NCI-H774 (cell line): ENCODE measurements around the gene TMED4.

Source experiments
- DNase-seq: peaks from one replicate; lab custom pipeline; 2025; lab: John Stamatoyannopoulos, UW

TMED4 gene

GRCh38 chr7:44540592-44541027 is 41.4 kb downstream of the TMED4 start:
- no peak for DNase-seq

DNA sequence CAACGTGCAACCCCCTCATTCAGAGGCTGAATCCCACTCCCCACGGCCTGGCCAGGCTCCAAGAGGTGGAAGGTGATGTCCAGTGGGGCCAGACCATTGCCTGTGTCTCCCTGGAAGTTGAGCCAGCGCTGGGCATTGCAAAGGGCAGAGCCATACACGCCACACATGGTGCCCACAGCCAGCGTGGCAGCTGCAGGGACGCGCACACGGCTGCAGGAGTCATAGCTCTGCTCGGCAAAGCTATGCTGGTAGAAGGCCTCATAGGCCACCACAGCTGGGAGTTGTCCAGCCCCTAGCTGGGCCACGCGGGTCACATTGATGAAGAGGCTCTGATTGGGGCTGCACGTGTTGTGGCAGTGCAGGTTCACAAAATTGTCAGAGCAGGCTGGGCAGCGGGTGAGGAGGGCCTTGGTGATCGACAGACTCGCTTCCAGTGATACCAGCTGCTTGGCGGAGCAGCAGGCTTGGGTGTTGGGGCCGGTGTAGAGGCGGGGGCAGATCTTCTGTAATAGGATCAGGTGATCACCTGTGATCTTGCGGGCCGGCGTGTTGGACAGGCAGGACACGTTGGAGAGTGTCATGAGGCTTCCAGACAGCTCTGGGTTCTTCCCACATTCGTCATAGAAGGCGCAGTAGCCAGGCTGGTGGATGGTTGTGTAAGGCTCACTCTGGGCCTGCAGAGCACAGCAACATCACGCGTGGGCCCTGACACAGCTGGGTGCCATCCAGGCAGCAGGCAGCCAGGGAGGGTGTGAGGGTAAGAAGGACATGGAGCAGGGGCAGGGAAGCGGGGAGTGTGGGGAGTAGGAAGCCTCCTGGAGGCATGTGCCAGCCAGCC is 42.1 kb downstream of the TMED4 start:
- no peak for DNase-seq

DNA sequence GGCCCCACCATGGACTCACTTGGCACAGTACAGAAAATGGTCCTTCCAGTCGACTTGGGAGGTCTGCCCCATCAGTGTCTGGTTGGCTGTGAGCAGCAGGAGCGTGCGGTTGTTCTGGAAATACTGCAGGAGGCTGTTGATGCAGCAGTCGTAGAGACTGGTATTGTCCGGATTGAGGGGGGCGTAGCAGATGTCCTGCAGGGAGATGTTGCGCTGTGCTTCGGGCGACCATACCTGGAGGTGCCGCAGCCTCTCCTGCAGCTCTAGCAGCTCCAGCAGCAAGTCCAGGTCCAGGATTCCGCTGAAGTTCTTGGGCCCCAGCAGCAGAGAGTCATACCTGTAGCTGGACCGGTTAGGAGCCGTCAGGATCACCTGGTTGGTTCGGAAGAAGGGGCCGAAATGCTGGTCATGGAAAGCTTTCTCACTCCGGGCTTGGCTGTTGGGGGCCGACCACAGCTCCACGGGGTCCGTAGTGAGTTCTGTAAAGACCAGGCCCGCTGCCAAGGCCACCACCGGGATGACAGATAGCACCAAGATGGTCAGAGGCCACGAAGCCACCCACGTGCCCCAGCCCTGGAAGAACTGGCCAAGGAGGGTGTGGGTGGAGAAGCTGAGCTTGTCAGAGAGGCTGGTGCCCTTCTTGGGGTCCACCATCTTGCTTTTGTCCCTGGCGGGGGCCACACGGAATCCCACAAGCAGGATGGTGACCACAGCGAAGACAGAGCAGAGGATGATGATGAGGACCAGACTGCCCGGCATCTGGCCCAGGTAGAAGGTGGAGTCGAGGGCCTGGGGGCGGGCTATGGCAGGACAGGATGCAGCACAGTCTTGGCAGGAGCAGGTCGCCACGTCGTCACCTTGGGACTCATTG is 43.0 kb downstream of the TMED4 start:
- DNase-seq = no peak

- no peak for DNase-seq
Observed at GRCh38 chr7:44538093-44538797, 43.8 kb downstream of the TMED4 start.

- DNase-seq = no peak
Observed at GRCh38 chr7:44537442-44537841, 44.6 kb downstream of the TMED4 start.

DNA sequence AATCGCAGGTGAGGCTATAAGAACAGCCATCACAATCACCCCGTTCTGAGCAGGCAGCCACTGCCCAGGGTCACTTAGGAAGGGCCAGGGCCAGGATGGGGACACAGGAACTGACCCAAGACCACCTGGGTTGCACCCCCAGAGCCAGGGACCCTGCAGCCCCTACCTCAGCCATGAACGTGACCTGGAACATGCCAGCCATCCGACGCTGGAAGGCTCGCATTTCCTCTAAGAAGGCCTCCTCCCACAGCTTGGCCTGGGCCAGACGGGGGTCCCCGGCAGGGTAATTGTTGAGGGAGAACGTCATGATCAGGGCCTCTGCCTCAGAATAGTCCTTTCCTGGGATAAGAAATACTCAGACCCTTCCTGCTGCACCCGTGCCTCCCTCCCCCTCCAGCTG is 45.9 kb downstream of the TMED4 start:
- DNase-seq = no peak

- no peak for DNase-seq
Observed at GRCh38 chr7:44535348-44536064, 46.5 kb downstream of the TMED4 start.

GRCh38 chr7:44534501-44534900 is 47.5 kb downstream of the TMED4 start:
- peak; percentile 75 for DNase-seq

- peak; percentile 43 for DNase-seq
Observed at GRCh38 chr7:44534087-44534486, 47.9 kb downstream of the TMED4 start.

- peak; percentile 30 for DNase-seq
Observed at GRCh38 chr7:44533301-44534055, 48.6 kb downstream of the TMED4 start.

DNA sequence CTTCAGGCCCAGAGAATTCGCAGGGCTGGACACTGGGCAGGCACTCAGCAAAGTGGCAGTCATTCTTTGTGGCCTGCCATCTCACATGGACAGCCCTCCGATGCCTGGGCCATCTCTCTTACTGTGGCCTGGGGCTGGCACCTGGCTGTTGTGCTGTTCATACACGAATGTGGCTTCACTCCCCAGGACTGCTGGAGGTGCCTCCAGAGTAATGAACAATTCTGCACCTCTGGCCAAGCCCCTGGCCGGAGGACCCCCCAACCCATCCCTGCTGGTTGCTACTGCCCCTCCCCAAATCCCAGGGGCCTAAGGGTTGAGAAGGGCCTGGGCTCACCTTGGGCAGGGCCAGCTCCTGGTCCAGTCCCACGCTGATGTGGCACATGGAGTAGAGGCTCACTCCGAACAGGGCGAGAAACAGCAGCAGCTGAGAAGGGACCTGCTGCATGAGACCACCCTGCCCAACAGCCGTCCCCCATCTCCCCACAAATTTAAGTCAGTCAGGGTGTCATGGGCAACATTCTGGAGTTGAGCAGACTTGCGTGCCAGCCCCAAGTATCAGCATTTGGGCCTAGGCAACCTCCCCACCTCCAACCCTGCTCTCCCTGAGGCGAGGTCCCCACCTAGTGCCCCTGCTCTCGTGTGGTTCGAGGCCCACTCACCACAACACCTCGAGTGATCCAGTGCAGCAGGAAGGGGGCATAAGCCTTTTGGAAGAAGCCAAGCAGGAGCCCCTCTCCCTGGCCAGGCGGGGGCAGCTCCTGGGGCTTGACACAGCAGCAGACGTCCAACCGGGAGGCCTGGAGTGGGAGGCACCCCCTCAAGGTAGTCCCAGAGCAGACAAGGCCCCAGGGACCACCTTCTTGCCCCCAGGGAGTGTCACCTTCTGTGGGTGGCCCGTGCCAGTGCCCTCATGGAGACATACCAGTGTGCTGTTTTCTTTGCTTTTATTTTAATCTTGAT is 50.3 kb downstream of the TMED4 start:
- no peak for DNase-seq

GRCh38 chr7:44530990-44531389 is 51.0 kb downstream of the TMED4 start:
- DNase-seq = no peak
